HL-60/S4 treated with retinoic acid at 250 ng/mL for 4 days and 3 days (cell line): Measurements from ENCODE around the gene EXOC3L4.

Experiments
- in situ Hi-C: fragments of 300-500 bp; cut with MboI; formaldehyde crosslinking; loops from 2 replicates; pipeline ENCODE4 v1.7.0; 2022; ENCODE audit warnings: low sequenced_read_pairs

EXOC3L4 gene

GRCh38 chr14:103089386-103090335 lies 4.9 kb upstream of the EXOC3L4 start:
- in situ Hi-C loops, result loop anchor here (25.0 kb wide), 1 partner anchor 198 kb away; no protein-coding TSS in a partner anchor

DNA sequence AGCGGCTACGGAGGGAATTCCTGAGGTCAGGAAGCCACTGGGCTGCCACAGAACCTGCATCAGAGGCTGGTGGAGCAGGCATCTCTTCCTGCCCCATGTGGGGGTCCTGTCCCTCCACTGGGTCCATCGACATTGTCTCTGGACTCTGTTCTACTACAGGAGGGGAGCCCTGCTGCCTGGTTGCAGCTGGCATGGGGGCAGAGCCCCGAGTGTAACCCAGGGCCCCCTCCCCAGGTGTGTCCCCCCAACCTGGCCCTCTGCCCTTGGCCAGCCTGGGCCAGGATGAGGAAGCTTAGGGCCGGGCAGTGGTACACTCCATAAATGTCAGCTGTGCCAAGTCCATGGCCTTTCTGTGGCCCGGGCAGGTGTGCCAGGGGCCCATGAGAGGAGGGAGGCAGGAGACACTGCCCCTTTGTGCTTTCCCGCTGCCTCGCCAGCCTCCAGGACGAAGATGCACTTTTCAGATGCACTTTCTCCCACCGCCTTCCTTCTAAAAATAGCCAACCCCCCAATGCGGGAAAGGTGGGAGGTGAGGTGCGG lies 4.0 kb upstream of the EXOC3L4 start:
- in situ Hi-C loops, result loop anchor here (25.0 kb wide), 1 partner anchor 197 kb away; no protein-coding TSS in a partner anchor

GRCh38 chr14:103091041-103091882 lies 3.3 kb upstream of the EXOC3L4 start:
- in situ Hi-C loops, result loop anchor here (25.0 kb wide), 1 partner anchor 196 kb away; no protein-coding TSS in a partner anchor

DNA sequence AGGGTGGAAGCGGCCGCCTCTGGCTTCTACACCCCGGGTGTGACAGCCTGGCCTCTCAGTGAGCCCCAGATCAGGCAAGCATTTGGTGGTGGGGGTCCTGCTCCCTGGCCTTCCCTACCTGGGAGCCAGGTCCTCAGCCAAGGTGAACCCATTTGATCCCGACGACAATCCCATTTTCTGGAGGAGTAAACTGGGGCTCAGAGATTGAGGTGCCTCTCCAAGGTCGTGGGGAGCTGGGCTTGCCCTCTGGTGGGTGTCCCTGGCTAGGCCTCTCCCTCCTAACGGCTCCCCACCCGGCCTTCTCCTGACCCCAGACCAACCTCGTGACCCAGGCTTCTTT lies 2.7 kb upstream of the EXOC3L4 start:
- in situ Hi-C loops, result loop anchor here (25.0 kb wide), 1 partner anchor 195 kb away; no protein-coding TSS in a partner anchor

DNA sequence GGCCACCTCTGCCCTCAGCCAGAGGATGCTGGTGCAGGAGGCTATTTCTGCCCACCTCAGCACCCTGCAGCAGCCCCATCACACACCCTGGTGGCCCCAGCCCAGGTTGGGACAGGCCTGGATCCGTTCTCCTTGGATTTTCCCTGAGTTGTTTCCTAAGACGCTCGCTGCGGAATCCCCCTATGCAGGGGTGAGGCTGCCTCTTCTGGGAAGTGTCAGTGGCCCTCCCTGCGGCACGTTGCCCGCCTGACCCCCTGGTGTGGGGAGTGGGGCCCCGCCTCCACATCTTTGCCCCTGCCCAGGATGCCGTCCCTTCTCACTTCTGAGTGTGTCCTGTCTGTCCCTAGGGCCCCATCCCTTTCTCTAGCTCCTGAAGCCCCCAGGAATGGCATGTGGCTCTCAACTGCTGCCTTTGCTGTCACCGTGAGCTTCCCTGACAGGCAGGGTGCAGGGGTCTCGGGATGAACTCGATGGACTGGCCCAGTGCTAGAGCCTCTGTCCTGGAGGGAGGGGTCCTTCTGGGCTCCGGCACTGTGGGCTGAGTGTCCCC lies 594 bp upstream of the EXOC3L4 start:
- in situ Hi-C loops, result loop anchor here (25.0 kb wide), 1 partner anchor 193 kb away; no protein-coding TSS in a partner anchor

DNA sequence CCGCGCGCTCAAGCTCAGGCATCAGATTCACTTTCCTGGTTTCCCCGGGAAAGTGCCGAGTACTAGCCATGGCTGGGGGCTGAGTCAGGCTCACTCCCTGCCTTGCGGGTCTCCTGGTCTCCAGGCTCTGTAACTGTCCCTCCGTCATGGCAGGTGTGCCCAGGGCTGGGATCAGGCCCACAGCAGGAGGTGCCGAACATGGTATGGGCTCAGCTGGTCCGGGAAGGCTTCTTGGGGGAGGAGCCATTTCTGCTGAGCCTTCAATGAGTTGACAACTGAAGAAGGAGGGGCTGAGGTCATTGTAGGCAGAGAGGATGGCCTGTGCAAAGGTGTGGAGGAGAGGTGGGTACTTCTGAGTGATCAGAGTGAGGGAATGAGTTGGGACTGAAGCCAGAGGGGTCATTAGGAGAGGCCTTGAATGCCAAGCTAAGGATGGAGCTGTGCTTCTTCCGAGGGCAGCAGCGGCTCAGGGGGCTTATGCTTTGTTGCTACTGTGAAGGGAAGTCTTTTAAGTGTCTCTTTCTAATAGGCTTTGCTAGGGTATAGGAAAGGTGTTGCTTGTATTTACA lies 769 bp downstream of the EXOC3L4 start:
- in situ Hi-C loops, result loop anchor here (25.0 kb wide), 1 partner anchor 192 kb away; no protein-coding TSS in a partner anchor

- in situ Hi-C loops, result loop anchor here (25.0 kb wide), 1 partner anchor 191 kb away; no protein-coding TSS in a partner anchor
These were observed 1.9 kb downstream of the EXOC3L4 start for GRCh38 chr14:103096387-103096786.

DNA sequence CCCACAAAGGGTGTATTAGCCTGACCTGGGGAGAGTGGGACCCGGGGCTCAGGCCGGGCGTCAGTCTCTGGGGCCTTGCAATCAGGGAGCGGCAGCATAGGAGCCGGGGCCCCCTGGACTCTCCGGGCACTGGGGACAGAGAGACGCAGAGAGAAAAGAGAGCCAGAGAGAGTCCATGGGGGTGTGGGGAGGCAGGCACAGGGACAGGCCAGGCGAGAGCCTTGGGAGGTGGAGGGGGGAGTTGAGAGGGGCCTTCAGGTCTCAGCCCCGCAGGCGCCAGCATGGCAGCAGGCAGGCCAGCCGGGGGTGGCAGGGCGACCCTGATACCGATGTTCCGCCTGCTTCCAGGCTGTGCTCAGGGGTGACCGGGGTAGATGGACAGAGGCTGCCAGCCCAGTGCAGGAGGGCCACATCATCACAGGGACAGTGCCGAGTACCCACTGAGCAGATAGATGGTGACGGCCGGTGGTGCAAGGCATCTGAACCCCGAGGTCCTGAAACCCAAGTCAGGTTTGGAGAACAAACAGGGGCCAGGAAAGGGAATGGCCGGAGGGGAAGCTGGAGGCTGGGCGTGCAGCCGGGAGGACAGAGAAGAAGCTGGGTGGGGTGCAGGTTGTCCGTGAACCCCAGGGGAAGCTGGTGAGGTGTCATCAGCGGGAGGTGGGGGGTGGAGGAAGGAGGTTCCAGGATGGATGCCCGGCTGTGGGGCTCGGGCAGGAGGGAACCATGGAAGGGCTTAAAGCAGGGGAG lies 2.9 kb downstream of the EXOC3L4 start:
- in situ Hi-C loops, result loop anchor here (25.0 kb wide), 1 partner anchor 190 kb away; no protein-coding TSS in a partner anchor

DNA sequence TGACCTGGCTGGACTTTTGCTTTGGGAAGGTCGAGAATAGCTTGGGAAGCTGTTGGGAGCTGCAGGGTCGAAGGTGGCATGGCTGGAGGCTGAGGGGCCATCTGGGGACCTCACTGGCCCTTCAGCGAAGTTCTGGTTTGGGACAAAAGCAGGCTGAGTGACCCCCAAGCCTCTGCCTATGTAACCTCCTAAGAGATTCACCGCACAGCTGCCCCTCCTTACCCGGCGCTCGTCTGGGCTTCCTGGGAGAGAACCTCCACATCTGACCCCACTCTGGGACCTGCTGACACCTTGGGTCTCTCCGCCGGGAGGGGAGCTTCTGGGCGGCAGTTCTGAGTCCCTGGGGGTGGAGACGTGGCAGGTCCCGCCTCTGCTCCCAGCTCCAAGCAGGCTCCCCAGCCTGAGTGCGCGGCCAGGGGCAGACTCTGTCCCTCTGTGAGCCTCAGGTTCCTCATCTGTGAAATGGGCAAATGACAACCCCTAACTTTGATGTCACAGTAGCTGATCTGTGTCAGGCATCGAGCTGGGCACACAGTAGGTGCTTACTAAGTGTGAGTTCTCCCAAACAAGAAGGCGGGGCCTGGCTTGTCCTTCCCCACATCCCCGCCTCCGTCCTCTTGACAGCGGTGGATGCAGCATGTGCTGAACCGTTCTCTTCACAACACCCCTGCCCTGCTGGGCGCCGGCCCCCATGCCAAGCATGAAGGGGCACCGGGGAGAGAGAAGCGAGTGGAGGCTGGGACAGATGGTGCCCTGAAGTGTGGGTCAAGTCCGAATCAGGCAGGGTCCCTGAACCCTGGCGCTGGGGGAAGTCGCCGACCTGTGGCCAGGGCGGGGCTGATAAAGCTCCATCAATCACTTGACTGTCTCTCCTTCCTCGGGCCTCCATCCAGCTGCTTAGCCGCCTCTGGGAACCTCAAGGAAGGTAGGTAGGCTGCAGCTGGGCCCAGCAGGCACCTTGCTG lies 3.8 kb downstream of the EXOC3L4 start:
- in situ Hi-C loops, result loop anchor here (25.0 kb wide), 1 partner anchor 189 kb away; no protein-coding TSS in a partner anchor

- in situ Hi-C loops, result loop anchor here (25.0 kb wide), 1 partner anchor 188 kb away; no protein-coding TSS in a partner anchor
These were observed 4.7 kb downstream of the EXOC3L4 start for GRCh38 chr14:103099081-103099732.

DNA sequence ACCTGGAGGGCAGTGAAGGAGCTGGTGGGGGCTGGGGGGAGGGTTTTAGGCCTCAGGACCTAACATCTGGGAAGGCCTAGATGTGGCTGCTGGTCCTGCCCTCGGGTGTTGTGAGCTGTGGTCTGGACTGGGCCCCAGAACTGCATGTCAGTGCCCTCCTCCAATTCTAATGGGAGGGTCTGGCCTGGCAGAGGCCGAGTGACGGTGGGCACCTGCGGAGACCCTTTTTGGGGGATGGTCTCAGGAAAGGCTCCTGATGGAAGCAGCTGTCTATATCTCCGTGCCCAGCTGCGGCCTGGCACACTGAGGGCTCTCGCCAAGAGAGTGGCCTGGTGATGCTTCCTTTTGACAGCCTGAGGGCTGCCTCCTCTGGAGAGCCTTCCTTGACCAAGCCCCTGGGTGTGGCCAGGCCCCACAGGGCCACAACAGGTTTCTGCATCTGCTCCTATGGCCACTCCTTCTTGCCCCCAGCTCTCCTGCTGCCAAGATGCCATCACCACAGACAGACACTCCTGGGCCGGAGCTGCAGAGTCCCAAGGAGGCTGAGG lies 5.3 kb downstream of the EXOC3L4 start:
- in situ Hi-C loops, result loop anchor here (25.0 kb wide), 1 partner anchor 187 kb away; no protein-coding TSS in a partner anchor

GRCh38 chr14:103100281-103101121 lies 6.0 kb downstream of the EXOC3L4 start:
- in situ Hi-C loops, result no loop called here

- in situ Hi-C loops, result no loop called here
These were observed 6.9 kb downstream of the EXOC3L4 start for GRCh38 chr14:103101257-103101962.

GRCh38 chr14:103101963-103102688 lies 7.6 kb downstream of the EXOC3L4 start:
- in situ Hi-C loops, result no loop called here

GRCh38 chr14:103102689-103103260 lies 8.2 kb downstream of the EXOC3L4 start:
- in situ Hi-C loops, result no loop called here
